H9 (cell line): ENCODE measurements around the gene TP73. TPM values are rescaled to one million over a fixed set of nuclear protein-coding genes. Genes with fewer than 3 reads are reported as not detected.

ENCODE experiments used
- DNase-seq: peaks from one replicate; pipeline ENCODE4 v3.0.0-alpha.2; 2017
- H2AFZ ChIP-seq: one replicate; pipeline ENCODE4 v1.6.1; 2013; ENCODE audit warnings: mild to moderate bottlenecking, low read length, control low read depth, moderate library complexity
- H2AK5ac ChIP-seq: 2 replicates; pipeline ENCODE4 v1.6.1; 2013; ENCODE audit warnings: low read length, control low read depth, mixed read lengths; ENCODE audit not compliant: insufficient read length
- H2BK120ac ChIP-seq: one replicate; pipeline ENCODE4 v1.6.1; 2013; ENCODE audit warnings: low read depth, mild to moderate bottlenecking, low read length, control low read depth, inconsistent platforms; ENCODE audit not compliant: poor library complexity, severe bottlenecking
- H2BK12ac ChIP-seq: 2 replicates; pipeline ENCODE4 v1.6.1; 2013; ENCODE audit warnings: low read length, control low read depth, mixed read lengths, low read depth; ENCODE audit not compliant: insufficient read length
- H2BK15ac ChIP-seq: 2 replicates; pipeline ENCODE4 v1.6.1; 2013; ENCODE audit warnings: low read depth, low read length, control low read depth
- H2BK20ac ChIP-seq: one replicate; pipeline ENCODE4 v1.6.1; 2013; ENCODE audit warnings: low read depth, mild to moderate bottlenecking, low read length, control low read depth, inconsistent platforms; ENCODE audit not compliant: poor library complexity, severe bottlenecking
- H2BK5ac ChIP-seq: 2 replicates; pipeline ENCODE4 v1.6.1; 2013; ENCODE audit warnings: low read length, control low read depth, mixed read lengths; ENCODE audit not compliant: insufficient read length
- H3K14ac ChIP-seq: 2 replicates; pipeline ENCODE4 v1.6.1; 2013; ENCODE audit warnings: low read length, control low read depth; ENCODE audit not compliant: insufficient read depth
- H3K18ac ChIP-seq: 2 replicates; pipeline ENCODE4 v1.6.1; 2013; ENCODE audit warnings: low read depth, mild to moderate bottlenecking, mixed read lengths, low read length, control low read depth; ENCODE audit not compliant: insufficient read length
- H3K23ac ChIP-seq: 2 replicates; pipeline ENCODE4 v1.6.1; 2013; ENCODE audit warnings: low read length, control low read depth, mixed read lengths, low read depth; ENCODE audit not compliant: insufficient read length
- H3K23me2 ChIP-seq: 2 replicates; pipeline ENCODE4 v1.6.1; 2013; ENCODE audit warnings: low read depth, mild to moderate bottlenecking, mixed read lengths, low read length, control low read depth; ENCODE audit not compliant: insufficient read length, poor library complexity, severe bottlenecking
- H3K27ac ChIP-seq: 2 replicates; pipeline ENCODE4 v1.5.1; 2013; ENCODE audit warnings: low read length, control low read depth, mixed read lengths, low read depth; ENCODE audit not compliant: insufficient read length
- H3K27me3 ChIP-seq: 2 replicates; pipeline ENCODE4 v1.6.1; 2013; ENCODE audit warnings: low read length, control low read depth, inconsistent platforms; ENCODE audit not compliant: insufficient read depth
- H3K4ac ChIP-seq: 2 replicates; pipeline ENCODE4 v1.6.1; 2013; ENCODE audit warnings: low read depth, mild to moderate bottlenecking, control low read depth, inconsistent platforms, low read length, moderate library complexity
- H3K4me1 ChIP-seq: 2 replicates; pipeline ENCODE4 v1.6.1; 2013; ENCODE audit warnings: low read length, control low read depth, inconsistent platforms; ENCODE audit not compliant: insufficient read depth
- H3K4me2 ChIP-seq: 2 replicates; pipeline ENCODE4 v1.6.1; 2013; ENCODE audit warnings: low read length, control low read depth, mixed read lengths; ENCODE audit not compliant: insufficient read length, insufficient read depth
- H3K56ac ChIP-seq: 2 replicates; pipeline ENCODE4 v1.6.1; 2013; ENCODE audit warnings: low read depth, mild to moderate bottlenecking, mixed read lengths, low read length, control low read depth; ENCODE audit not compliant: insufficient read length
- H3K79me1 ChIP-seq: 2 replicates; pipeline ENCODE4 v1.6.1; 2013; ENCODE audit warnings: low read depth, mild to moderate bottlenecking, moderate library complexity, low read length, control low read depth, inconsistent platforms; ENCODE audit not compliant: insufficient read depth, poor library complexity, severe bottlenecking
- H3K79me2 ChIP-seq: 2 replicates; pipeline ENCODE4 v1.6.1; 2013; ENCODE audit warnings: low read length, control low read depth, inconsistent platforms; ENCODE audit not compliant: insufficient read depth
- H3K9ac ChIP-seq: 2 replicates; pipeline ENCODE4 v1.6.1; 2013; ENCODE audit warnings: low read length, control low read depth, mixed read lengths; ENCODE audit not compliant: insufficient read length; ENCODE audit errors: extremely low read depth
- H3K9me3 ChIP-seq: one replicate; pipeline ENCODE4 v1.6.1; 2013; ENCODE audit warnings: low read depth, low read length, inconsistent platforms; ENCODE audit not compliant: control insufficient read depth
- H3T11ph ChIP-seq: one replicate; pipeline ENCODE4 v1.6.1; 2013; ENCODE audit warnings: mild to moderate bottlenecking, low read length, control low read depth, inconsistent platforms
- H4K20me1 ChIP-seq: one replicate; pipeline ENCODE4 v1.6.1; 2013; ENCODE audit not compliant: control insufficient read depth, insufficient read length, insufficient read depth
- H4K5ac ChIP-seq: 2 replicates; pipeline ENCODE4 v1.6.1; 2013; ENCODE audit warnings: low read depth, mild to moderate bottlenecking, mixed read lengths, low read length, control low read depth; ENCODE audit not compliant: insufficient read length
- H4K8ac ChIP-seq: replicated peaks from 2 replicates; pipeline ENCODE4 v1.6.1; 2013; ENCODE audit warnings: low read length, control low read depth, mixed read lengths, low read depth; ENCODE audit not compliant: insufficient read length
- H4K91ac ChIP-seq: 2 replicates; pipeline ENCODE4 v1.6.1; 2013; ENCODE audit warnings: low read depth, mild to moderate bottlenecking, moderate library complexity, mixed read lengths, low read length, control low read depth; ENCODE audit not compliant: insufficient read length
- H3K27ac Mint-ChIP-seq, 3 experiments: 2 replicates in 2 of 3; 3 replicates in 1 of 3; pipeline ENCODE4 v1.8.0; 2020 to 2021; ENCODE audit warnings: mixed read lengths in 3 of 3, mild to moderate bottlenecking in 1 of 3, moderate library complexity in 1 of 3
- H3K27me3 Mint-ChIP-seq: 2 replicates; pipeline ENCODE4 v1.8.0; 2021; ENCODE audit warnings: low read depth, mild to moderate bottlenecking, moderate library complexity, mixed read lengths
- H3K36me3 Mint-ChIP-seq, 3 experiments: 2 replicates in 2 of 3; 3 replicates in 1 of 3; pipeline ENCODE4 v1.8.0; 2020 to 2021; ENCODE audit warnings: low read depth in 3 of 3, mixed read lengths in 3 of 3; ENCODE audit not compliant: insufficient read depth in 1 of 3
- H3K4me1 Mint-ChIP-seq, 2 experiments: 2 replicates each; pipeline ENCODE4 v1.8.0; 2020; ENCODE audit warnings: mixed read lengths in 2 of 2
- H3K4me3 Mint-ChIP-seq, 2 experiments: 2 replicates in 1 of 2; 3 replicates in 1 of 2; pipeline ENCODE4 v1.8.0; 2020 to 2021; ENCODE audit warnings: mild to moderate bottlenecking in 2 of 2, mixed read lengths in 2 of 2, moderate library complexity in 1 of 2
- H3K9me3 Mint-ChIP-seq, 2 experiments: 2 replicates in 1 of 2; 3 replicates in 1 of 2; pipeline ENCODE4 v1.8.0; 2020; ENCODE audit warnings: mild to moderate bottlenecking in 2 of 2, mixed read lengths in 2 of 2, moderate library complexity in 1 of 2
- WGBS: extraction: QIAGEN DNeasy Blood & Tissue Kit; methylation state at CpG from one replicate; pipeline ENCODE4 v1.1.7; 2013; ENCODE audit warnings: missing lambda C conversion rate, low lambda C conversion rate, mixed read lengths; ENCODE audit not compliant: insufficient read length; ENCODE audit errors: extremely low coverage; 5-methylcytosine and 5-hydroxymethylcytosine counted together
- total RNA-seq: library from RNA; stranded (reverse); gene quantifications from 2 replicates; pipeline ENCODE4 v1.2.1, GENCODE V29; 2021
- TF ChIP-seq, protein P1 (sequence below): fragments of 200-600 bp; sonication (generic); conservative IDR thresholded peaks from 3 replicates; pipeline ENCODE4 v1.8.0; 2021; ENCODE audit warnings: antibody characterized with exemption, mild to moderate bottlenecking

TP73 gene
- total RNA-seq, 1 experiment from 2014 or later = 4.7 TPM

DNA sequence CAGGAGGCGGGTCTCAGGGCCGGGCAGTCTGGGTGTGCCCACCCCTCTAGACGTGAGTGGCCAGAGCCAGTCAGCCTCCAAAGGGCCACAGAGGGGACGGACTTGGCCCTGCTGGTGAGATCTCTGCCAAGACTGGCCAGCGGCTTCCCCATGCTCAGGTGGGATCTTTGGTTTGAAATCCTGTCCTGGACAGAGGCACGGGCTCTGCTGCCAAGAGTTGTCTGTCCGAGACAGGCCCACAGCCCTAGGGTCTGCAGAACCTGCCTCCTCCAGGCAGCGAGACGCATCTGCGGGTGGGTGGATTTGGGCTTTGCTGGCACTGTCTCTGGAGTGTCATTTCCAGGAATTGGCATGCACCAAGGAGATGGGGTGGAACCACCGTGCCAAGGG lies 55.6 kb downstream of the TP73 start:
- no peaks in the 10 kb centered on the region for H3K79me1 ChIP-seq
- H3K27ac Mint-ChIP-seq = no peak overlapping the region; a peak in 1 of 7 replicates
- H3K4me1 ChIP-seq = no peaks in the 10 kb centered on the region
- no peak overlapping the region for H3K14ac ChIP-seq
- H4K20me1 ChIP-seq = no peaks in the 10 kb centered on the region
- H4K5ac ChIP-seq = no peak overlapping the region
- no peak overlapping the region for H3K23ac ChIP-seq
- TF ChIP-seq, protein P1, sequence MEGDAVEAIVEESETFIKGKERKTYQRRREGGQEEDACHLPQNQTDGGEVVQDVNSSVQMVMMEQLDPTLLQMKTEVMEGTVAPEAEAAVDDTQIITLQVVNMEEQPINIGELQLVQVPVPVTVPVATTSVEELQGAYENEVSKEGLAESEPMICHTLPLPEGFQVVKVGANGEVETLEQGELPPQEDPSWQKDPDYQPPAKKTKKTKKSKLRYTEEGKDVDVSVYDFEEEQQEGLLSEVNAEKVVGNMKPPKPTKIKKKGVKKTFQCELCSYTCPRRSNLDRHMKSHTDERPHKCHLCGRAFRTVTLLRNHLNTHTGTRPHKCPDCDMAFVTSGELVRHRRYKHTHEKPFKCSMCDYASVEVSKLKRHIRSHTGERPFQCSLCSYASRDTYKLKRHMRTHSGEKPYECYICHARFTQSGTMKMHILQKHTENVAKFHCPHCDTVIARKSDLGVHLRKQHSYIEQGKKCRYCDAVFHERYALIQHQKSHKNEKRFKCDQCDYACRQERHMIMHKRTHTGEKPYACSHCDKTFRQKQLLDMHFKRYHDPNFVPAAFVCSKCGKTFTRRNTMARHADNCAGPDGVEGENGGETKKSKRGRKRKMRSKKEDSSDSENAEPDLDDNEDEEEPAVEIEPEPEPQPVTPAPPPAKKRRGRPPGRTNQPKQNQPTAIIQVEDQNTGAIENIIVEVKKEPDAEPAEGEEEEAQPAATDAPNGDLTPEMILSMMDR = no peak
- no peaks in the 10 kb centered on the region for H3K9me3 Mint-ChIP-seq
- H3K56ac ChIP-seq = no peak overlapping the region
- H3K4me1 Mint-ChIP-seq = peaks cover 16 to 26% of the 10 kb centered on the region in 2 experiments
- H4K8ac ChIP-seq = no peak overlapping the region
- H2BK12ac ChIP-seq = no peak overlapping the region
- H3T11ph ChIP-seq = no peak overlapping the region
- DNase-seq = no peak
- no peak overlapping the region for H3K4ac ChIP-seq
- H2AK5ac ChIP-seq = no peak overlapping the region
- H2BK20ac ChIP-seq = no peak overlapping the region
- H4K91ac ChIP-seq = no peak overlapping the region
- H3K9ac ChIP-seq = no peak overlapping the region
- H3K36me3 Mint-ChIP-seq = no peaks in the 10 kb centered on the region
- H2BK120ac ChIP-seq = no peak overlapping the region
- H3K18ac ChIP-seq = no peak overlapping the region
- H3K4me2 ChIP-seq = no peak overlapping the region
- H3K9me3 ChIP-seq = no peaks in the 10 kb centered on the region
- no peak overlapping the region for H3K27ac ChIP-seq
- no peaks in the 10 kb centered on the region for H3K23me2 ChIP-seq
- H3K79me2 ChIP-seq = no peaks in the 10 kb centered on the region
- no CpG with 5 or more reads among the region's 11 CpGs for WGBS
- H3K27me3 ChIP-seq = no peaks in the 10 kb centered on the region
- peaks cover 9% of the 10 kb centered on the region for H3K27me3 Mint-ChIP-seq
- H2BK15ac ChIP-seq = no peak overlapping the region
- no peak overlapping the region for H2BK5ac ChIP-seq
- H2AFZ ChIP-seq = no peak overlapping the region
- H3K4me3 Mint-ChIP-seq = peak overlapping the region in 1 of 2 experiments; percentile 81; a peak in 3 of 5 replicates
